GM18951 (cell line): ENCODE measurements around the gene NUFIP2.
"Not testable (repeated sequence)": the region's sequence is repeated elsewhere in the genome, so short reads cannot be mapped to it uniquely, and the experiment has no call there.

ENCODE experiments used
- POLR2A ChIP-seq: IDR thresholded peaks from 4 replicates; pipeline ENCODE4 v1.6.1; 2011; ENCODE audit warnings: mild to moderate bottlenecking; ENCODE audit not compliant: insufficient read length, insufficient read depth; ENCODE audit errors: extremely low read depth
- in situ Hi-C: fragments of 300-500 bp; cut with MboI; formaldehyde crosslinking; loops from one replicate; pipeline ENCODE4 v1.12.0; 2022; ENCODE audit warnings: low sequenced_read_pairs, mixed read lengths, inconsistent platforms; ENCODE audit not compliant: unreplicated experiment

Gene NUFIP2, protein sequence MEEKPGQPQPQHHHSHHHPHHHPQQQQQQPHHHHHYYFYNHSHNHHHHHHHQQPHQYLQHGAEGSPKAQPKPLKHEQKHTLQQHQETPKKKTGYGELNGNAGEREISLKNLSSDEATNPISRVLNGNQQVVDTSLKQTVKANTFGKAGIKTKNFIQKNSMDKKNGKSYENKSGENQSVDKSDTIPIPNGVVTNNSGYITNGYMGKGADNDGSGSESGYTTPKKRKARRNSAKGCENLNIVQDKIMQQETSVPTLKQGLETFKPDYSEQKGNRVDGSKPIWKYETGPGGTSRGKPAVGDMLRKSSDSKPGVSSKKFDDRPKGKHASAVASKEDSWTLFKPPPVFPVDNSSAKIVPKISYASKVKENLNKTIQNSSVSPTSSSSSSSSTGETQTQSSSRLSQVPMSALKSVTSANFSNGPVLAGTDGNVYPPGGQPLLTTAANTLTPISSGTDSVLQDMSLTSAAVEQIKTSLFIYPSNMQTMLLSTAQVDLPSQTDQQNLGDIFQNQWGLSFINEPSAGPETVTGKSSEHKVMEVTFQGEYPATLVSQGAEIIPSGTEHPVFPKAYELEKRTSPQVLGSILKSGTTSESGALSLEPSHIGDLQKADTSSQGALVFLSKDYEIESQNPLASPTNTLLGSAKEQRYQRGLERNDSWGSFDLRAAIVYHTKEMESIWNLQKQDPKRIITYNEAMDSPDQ

GRCh38 chr17:29293890-29294579, at the start of gene NUFIP2:
Gene NUFIP2, minus strand, starts transcription at chr17:29294148. Its CDS starts 89 bp downstream, at chr17:29294059.
- in situ Hi-C loops: no loop called here
- TF ChIP-seq POLR2A: peak; percentile 100

DNA sequence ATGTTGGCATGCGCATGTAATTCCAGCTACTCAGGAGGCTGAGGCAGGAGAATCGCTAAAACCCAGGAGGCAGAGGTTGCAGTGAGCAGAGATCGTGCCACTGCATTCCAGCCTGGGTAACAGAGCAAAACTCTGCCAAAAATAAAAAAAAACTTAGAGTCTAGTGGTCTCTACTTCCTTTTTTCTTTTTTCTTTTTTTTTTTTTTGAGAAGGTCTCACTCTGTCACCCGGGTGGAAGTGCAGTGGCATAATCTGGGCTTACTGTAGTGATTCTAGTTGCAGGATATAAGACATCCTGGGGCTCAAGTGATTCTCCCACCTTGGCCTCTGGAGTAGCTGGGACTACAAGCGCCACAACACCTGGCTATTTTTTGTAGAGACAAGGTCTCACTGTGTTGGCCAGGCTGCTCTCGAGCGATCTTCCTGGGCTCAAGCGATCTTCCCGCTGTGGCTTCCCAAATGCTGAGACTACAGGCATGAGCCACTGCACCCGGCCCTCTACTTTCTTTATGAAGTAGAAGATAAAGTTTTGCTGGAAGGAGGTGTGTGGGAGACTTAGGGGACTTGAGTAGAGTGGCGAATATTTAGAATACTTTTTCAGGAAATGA, 48.3 kb upstream of the NUFIP2 start:
- TF ChIP-seq POLR2A: no peak
- in situ Hi-C loops: no loop called here

GRCh38 chr17:29341726-29342125, 47.8 kb upstream of the NUFIP2 start:
- TF ChIP-seq POLR2A: no peak
- in situ Hi-C loops: no loop called here

DNA sequence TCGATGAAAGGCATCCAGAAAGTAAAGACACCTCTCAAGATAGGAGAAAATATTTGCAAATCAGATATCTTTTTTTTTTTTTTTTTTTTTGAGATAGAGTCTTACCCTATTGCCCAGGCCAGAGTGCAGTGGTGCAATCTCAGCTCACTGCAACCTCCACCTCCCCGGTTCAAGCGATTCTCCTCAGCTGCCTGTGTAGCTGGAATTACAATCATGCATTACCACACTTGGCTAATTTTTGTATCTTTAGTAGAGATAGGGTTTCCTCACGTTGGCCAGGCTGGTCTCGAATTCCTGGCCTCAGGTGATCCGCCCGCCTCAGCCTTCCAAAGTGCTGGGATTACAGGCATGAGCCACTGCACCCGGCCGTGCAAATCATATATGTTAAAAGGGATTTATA, 45.1 kb upstream of the NUFIP2 start:
- in situ Hi-C loops: not testable (repeated sequence)

GRCh38 chr17:29331708-29332085, 37.7 kb upstream of the NUFIP2 start:
- in situ Hi-C loops: no loop called here
- no peak for TF ChIP-seq POLR2A

DNA sequence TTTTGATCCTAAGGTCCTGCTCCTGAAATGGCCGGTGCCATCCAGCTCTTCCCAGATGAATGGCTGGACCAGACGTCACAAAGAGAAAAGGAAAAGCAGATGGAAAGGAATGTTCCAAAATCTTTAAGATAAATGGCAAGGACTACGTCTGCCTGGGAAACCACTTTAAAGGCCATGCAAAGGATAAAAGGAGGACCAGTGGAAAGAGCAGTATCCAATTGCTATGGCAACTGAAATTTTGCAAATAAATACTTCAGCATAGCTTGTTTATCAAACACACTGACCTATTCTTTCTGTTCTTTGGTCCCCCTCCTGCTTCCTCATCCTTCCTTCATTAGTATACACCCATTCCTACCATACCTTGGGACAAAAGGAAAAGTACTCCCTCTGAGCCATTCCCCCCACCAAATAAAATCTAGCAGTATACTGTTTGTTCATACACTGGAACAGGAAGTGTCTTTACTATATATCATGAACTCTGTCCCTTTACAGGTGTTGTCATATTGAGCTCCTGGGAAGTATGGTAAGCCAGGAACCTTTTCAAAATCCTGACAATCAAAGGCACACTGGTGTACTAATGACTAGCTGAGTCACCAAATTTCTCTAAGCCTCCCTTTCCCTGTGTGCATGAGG, 37.2 kb upstream of the NUFIP2 start:
- no peak for TF ChIP-seq POLR2A
- in situ Hi-C loops: no loop called here

GRCh38 chr17:29327412-29327811, 33.5 kb upstream of the NUFIP2 start:
- no peak for TF ChIP-seq POLR2A
- in situ Hi-C loops: no loop called here

- in situ Hi-C loops: no loop called here
- TF ChIP-seq POLR2A: no peak
These were observed 32.3 kb upstream of the NUFIP2 start for GRCh38 chr17:29326023-29326813.

DNA sequence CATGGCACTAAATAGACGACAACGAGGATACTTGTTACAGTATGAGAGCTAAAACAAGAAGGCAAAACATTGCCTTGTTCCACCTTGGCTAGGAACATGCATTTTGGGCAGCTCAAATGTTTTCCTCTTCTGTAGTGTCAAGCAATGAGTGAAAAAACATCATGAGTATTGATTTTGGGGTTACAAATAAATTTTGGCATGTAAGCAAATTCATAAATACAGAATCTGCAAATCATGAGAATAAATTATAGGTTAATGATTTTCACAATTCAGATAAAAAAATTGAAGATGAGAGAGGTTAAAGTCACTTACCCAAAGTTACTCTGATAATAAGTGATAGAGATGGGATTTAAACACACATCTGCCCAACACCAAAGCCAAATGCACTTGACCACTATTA, 28.4 kb upstream of the NUFIP2 start:
- in situ Hi-C loops: no loop called here
- no peak for TF ChIP-seq POLR2A

- TF ChIP-seq POLR2A: no peak
- in situ Hi-C loops: no loop called here
These were observed 9.4 kb upstream of the NUFIP2 start for GRCh38 chr17:29303386-29303785.

DNA sequence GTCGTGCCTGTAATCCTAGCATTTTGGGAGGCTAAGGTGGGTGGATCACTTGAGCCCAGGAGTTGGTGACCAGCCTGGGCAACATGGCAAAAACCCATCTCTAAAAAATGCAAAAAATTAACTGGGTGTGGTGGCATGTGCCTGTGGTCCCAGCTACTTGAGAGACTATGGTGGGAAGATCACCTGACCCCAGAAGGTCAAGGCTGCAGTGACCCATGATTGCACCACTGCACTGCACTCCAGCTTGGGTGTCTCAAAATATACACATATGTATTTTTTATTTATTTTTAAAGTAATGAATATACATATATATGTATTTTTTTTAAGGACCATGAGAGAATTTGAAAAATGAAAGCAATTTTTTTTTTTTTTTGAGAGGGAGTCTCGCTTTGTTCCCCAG, 5.1 kb upstream of the NUFIP2 start:
- no peak for TF ChIP-seq POLR2A
- in situ Hi-C loops: no loop called here

- in situ Hi-C loops: no loop called here
These were observed 1.5 kb upstream of the NUFIP2 start for GRCh38 chr17:29295420-29295819.

More at GRCh38 chr17:29295420-29295819, 1.5 kb upstream of the NUFIP2 start:
- no peak for TF ChIP-seq POLR2A
